ENCODE measurements around the gene DND1. TPM values are rescaled to one million over a fixed set of nuclear protein-coding genes. Genes with fewer than 3 reads are reported as not detected.

Gene DND1
- total RNA-seq, 1 donor from 2014 or later = 2.6 TPM

DNA sequence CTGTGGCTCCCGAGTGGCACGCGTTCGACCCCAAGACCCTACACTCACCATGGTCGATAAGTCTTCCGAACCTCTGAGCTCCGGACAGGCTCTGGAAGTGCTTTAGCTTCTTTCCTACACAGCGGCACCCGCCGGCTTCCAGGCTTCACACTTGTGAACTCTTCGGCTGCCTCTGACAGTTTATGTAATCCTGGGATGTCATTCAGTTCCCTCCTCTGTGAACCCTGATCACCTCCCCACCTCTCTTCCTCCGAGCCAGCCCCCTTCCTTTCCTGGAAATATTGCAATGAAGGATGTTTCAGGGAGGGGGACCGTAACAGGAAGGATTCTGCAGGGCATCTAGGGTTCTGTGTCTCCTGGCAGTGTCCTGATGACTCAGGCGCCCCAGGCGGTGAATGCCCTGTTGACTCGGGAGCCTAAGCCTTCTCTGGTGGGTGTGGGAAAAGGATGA, 40.3 kb downstream of the DND1 start, which contains the start of gene CD14:
TSS of gene CD14 (minus strand) at position 155 of the 451 bp plus-strand sequence. CDS start at position 51, 104 bp downstream.
- Mint-ChIP-seq H3K9me3 (no peaks in the 10 kb centered on the region), H3K4me3 (peak within 1 kb of the TSS; percentile 87), H3K27me3 (peaks cover 14% of the 10 kb centered on the region), H3K27ac (no peak within 1 kb of the TSS), H3K36me3 (ENCODE audit: low read depth) (no peaks in the 10 kb centered on the region), H3K4me1 (peaks cover 33% of the 10 kb centered on the region)
- TF ChIP-seq, protein P1, sequence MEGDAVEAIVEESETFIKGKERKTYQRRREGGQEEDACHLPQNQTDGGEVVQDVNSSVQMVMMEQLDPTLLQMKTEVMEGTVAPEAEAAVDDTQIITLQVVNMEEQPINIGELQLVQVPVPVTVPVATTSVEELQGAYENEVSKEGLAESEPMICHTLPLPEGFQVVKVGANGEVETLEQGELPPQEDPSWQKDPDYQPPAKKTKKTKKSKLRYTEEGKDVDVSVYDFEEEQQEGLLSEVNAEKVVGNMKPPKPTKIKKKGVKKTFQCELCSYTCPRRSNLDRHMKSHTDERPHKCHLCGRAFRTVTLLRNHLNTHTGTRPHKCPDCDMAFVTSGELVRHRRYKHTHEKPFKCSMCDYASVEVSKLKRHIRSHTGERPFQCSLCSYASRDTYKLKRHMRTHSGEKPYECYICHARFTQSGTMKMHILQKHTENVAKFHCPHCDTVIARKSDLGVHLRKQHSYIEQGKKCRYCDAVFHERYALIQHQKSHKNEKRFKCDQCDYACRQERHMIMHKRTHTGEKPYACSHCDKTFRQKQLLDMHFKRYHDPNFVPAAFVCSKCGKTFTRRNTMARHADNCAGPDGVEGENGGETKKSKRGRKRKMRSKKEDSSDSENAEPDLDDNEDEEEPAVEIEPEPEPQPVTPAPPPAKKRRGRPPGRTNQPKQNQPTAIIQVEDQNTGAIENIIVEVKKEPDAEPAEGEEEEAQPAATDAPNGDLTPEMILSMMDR (IDR thresholded peaks at IDR 0.05) = no peak
- CTCF ChIA-PET = interaction anchor here (0.6 kb wide), 1 partner anchor 229 kb away, joined by 3 read pairs; no protein-coding TSS in a partner anchor
- ATAC-seq (ENCODE audit: low read depth) = no peak
- no peak for DNase-seq
- intact Hi-C loops (cut with micrococcal nuclease) = loop anchor here (2.0 kb wide), 1 partner anchor 14 kb away; the partner anchor contains the start of genes IK and NDUFA2
- POLR2A ChIA-PET = interaction anchor here (1.1 to 1.4 kb wide), 2 partner anchors 58 to 231 kb away, joined by 3 to 7 read pairs; partner anchors contain the start of genes ANKHD1, HARS1 and HARS2

DNA sequence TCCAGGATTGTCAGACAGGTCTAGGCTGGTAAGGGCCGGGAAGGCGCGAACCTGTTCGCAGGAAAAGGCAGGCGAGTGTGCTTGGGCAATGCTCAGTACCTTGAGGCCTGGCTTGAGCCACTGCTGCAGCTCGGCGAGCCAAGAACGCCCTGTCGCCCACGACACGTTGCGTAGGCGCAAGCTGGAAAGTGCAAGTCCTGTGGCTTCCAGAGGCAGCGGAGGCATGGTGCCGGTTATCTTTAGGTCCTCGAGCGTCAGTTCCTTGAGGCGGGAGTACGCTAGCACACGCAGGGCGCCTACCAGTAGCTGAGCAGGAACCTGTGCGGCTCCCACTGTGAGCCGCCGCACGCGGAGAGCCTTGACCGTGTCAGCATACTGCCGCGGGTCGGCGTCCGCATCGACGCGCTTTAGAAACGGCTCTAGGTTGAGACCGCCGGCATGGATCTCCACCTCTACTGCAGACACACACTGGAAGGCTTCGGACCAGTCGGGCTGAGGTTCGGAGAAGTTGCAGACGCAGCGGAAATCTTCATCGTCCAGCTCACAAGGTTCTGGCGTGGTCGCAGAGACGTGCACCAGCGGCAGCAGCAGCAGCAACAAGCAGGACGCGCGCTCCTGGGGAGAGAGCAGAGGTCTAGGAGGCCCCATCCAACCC, 40.9 kb downstream of the DND1 start:
- TF ChIP-seq, protein P1 (IDR thresholded peaks at IDR 0.05) = no peak
- Mint-ChIP-seq H3K36me3 (ENCODE audit: low read depth) (no peaks in the 10 kb centered on the region), H3K4me1 (peaks cover 33% of the 10 kb centered on the region), H3K4me3 (peak overlapping the region; percentile 87), H3K9me3 (no peaks in the 10 kb centered on the region), H3K27ac (no peak overlapping the region), H3K27me3 (peaks cover 17% of the 10 kb centered on the region)
- POLR2A ChIA-PET = interaction anchor here (1.1 to 1.4 kb wide), 2 partner anchors 59 to 230 kb away, joined by 3 to 7 read pairs; partner anchors contain the start of genes ANKHD1, HARS1 and HARS2
- intact Hi-C loops (cut with micrococcal nuclease) = loop anchor here (2.0 kb wide), 1 partner anchor 14 kb away; the partner anchor contains the start of genes IK and NDUFA2
- CTCF ChIA-PET = interaction anchor here (0.6 kb wide), 1 partner anchor 229 kb away, joined by 3 read pairs; no protein-coding TSS in a partner anchor
- peak; percentile 77 for ATAC-seq (ENCODE audit: low read depth)
- peak; percentile 43 for DNase-seq

DNA sequence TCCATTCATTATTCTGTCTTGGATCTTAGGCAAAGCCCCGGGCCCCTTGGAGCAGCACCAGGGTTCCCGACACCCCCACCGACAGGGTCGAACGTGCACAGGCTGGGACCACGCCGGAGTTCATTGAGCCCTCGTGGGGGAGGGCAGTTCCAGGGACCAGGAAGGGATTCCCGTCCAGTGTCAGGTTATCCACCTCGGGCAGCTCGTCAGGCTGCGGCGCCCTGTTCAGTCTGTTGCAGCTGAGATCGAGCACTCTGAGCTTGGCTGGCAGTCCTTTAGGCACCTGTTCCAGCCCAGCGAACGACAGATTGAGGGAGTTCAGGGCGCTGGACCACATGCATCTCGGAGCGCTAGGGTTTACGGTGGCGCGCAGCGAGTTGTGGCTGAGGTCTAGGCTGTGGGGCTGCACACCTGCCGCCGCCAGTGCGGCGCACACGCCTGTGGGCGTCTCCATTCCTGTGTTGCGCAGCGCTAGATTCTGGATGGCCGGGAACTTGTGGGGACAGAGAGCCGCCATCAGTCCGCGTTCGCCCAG, 41.5 kb downstream of the DND1 start:
- TF ChIP-seq, protein P1 (IDR thresholded peaks at IDR 0.05) = no peak
- intact Hi-C loops (cut with micrococcal nuclease) = loop anchor here (2.0 kb wide), 1 partner anchor 15 kb away; the partner anchor contains the start of genes IK and NDUFA2
- CTCF ChIA-PET = no interaction called here

DNA sequence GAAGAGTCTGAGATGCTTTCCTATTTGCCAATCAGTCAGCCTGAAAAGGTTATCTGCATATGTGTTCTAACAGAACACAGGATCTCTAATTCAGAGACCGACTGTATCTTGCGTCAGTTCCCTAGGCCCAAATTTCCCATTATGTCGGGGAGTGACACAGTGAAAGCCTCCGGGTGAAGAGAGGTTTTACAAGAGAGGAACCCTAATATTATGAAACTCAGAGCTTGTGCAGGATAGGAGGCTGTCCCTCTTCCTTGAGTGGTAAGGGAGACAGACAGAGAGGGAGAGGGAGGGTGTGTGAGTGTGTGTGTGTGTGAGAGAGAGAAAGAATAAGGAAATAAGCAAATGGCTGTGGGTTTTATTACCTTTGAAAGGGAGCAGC, 42.3 kb downstream of the DND1 start:
- Mint-ChIP-seq H3K9me3 (no peaks in the 10 kb centered on the region), H3K27me3 (peaks cover 18% of the 10 kb centered on the region), H3K4me1 (peaks cover 33% of the 10 kb centered on the region), H3K4me3 (peak overlapping the region; percentile 87), H3K36me3 (ENCODE audit: low read depth) (no peaks in the 10 kb centered on the region), H3K27ac (no peak overlapping the region)
- intact Hi-C loops (cut with micrococcal nuclease) = no loop called here
- TF ChIP-seq, protein P1 (IDR thresholded peaks at IDR 0.05) = no peak
- CTCF ChIA-PET = no interaction called here
- POLR2A ChIA-PET = no interaction called here
- no peak for DNase-seq
- no peak for ATAC-seq (ENCODE audit: low read depth)

More for the DNA sequence above, 41.5 kb downstream of the DND1 start:
- Mint-ChIP-seq H3K4me3 (peak overlapping the region; percentile 87), H3K9me3 (no peaks in the 10 kb centered on the region), H3K27ac (no peak overlapping the region), H3K4me1 (peaks cover 33% of the 10 kb centered on the region), H3K27me3 (peaks cover 18% of the 10 kb centered on the region), H3K36me3 (ENCODE audit: low read depth) (no peaks in the 10 kb centered on the region)
- DNase-seq = no peak
- POLR2A ChIA-PET = interaction anchor here (0.6 to 1.4 kb wide), 3 partner anchors 59 to 519 kb away, joined by 3 to 7 read pairs (median 3); partner anchors contain the start of genes ANKHD1, HARS1 and HARS2
- ATAC-seq (ENCODE audit: low read depth) = peak; percentile 48

Measured in activated B cell treated with CpG ODN at 0.5 μM for 24 hours (primary cell).